AG20443 (cell line): ENCODE results near the gene ARL13B.
"Not testable (repeated sequence)": the region's sequence is repeated elsewhere in the genome, so short reads cannot be mapped to it uniquely, and the experiment has no call there.

Experiments used
- DNase-seq: peaks from one replicate; pipeline ENCODE4 v3.0.0; 2012; ENCODE audit warnings: low spot score, mixed read lengths

Gene ARL13B

GRCh38 chr3:94062513-94063404 is 82.8 kb downstream of the ARL13B start, which contains the start of the genes DHFR2 and NSUN3:
Gene DHFR2 (minus strand): TSS chr3:94062916. CDS start chr3:94061511, 1,405 bp downstream.
Gene NSUN3 (plus strand): TSS chr3:94063061. CDS start chr3:94063127, 66 bp downstream.
- peak; percentile 91 for DNase-seq

GRCh38 chr3:94063496-94064119 is 83.7 kb downstream of the ARL13B start:
- no peak for DNase-seq

- no peak for DNase-seq
These were observed 84.4 kb downstream of the ARL13B start for GRCh38 chr3:94064243-94064860.

DNA sequence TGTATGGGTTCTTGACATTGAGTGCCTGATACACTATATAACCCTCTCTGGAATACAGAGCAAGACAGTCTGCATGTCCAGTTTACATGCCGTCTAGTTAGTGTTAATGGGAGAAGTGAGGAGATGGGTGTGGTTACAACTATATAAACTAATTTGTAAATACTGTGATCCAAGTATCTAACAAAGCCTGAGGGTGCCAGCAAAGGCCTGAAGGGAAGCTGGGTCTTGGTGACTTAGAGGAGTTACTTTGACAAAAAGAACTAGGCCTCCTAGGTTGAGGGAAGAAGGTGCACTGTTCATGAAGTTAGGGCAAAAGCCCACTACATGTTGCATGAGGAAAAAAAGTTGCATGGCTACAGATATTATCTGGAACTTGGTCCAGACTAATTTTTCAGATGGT is 85.2 kb downstream of the ARL13B start:
- no peak for DNase-seq

- no peak for DNase-seq
These were observed 86.0 kb downstream of the ARL13B start for GRCh38 chr3:94065819-94066480.

DNA sequence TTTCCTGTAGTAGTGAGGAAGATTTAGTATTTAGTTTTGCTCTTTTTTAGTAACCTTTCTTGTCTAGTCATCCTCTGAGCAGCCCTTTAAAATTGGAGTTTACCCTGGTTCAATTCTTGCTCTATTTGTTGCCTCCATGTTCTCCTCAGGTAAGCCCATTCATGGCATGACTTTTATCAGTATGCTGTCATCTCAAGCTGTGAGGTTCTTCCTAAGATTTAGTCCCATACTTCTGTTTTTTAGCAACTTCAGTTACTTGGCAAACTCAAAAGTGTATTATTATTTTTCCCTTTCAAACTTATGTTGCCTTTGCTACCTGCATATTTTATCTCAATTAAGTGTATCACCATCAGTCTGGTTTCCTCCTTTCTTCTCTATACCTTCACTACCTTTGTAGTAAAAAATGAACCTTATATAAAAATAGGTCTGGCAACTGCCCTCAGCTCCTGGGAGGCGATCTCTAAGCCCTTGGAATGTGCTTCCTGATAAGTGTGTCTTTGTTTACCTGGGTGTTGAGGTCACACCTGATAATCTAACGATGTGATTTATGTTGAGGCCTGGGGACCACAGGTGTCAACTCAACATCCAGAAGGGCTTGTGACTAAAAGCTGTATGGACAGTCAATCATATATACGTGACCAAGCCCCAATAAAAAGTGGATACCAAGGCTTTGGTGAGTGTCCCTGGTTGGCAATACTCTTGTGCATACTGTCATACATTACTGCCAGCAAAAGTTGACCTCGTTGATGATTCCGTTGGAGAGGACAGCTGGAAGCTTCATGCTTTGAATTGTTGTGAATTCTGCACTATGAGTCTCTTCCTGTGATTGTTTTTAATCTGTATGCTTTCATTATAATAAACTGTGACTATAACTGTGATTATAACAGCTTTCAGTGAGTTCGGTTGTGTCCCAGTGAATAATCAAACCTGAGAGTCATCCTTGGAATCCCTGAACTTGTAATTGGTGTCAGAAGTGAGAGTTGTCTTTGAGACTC is 86.8 kb downstream of the ARL13B start:
- no peak for DNase-seq

DNA sequence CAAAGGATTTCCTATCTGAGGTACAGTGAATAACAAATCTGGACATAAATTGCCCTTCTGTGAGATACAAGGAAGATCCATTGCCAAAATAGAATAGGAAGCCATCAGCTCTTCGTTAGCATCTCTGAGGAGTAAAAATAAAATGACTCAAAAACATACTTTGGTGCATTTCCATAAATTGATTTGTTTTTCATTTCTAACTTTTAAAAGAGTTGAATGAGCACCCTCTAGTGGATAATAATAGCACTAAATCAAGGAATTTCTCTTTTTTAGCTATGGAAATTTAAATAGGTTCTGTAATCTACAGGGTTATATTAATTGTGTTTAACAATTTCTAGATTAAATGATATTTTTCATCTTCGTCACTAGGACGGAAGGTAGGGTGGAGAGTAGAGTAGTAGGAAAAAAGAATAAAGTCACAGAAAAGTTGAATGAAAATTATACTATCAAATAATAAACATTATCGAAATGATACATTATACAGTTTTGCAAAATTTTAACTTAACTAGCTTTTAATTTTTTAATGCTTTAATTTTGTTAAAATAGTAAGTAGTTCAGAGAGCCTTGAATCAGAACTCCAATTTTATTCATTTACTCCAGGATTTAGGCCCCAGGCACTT is 89.3 kb downstream of the ARL13B start:
- DNase-seq = peak; percentile 18

- no peak for DNase-seq
These were observed 90.5 kb downstream of the ARL13B start for GRCh38 chr3:94070341-94070911.

GRCh38 chr3:94071713-94072284 is 91.8 kb downstream of the ARL13B start:
- no peak for DNase-seq

GRCh38 chr3:94076055-94076454 is 96.1 kb downstream of the ARL13B start:
- no peak for DNase-seq

DNA sequence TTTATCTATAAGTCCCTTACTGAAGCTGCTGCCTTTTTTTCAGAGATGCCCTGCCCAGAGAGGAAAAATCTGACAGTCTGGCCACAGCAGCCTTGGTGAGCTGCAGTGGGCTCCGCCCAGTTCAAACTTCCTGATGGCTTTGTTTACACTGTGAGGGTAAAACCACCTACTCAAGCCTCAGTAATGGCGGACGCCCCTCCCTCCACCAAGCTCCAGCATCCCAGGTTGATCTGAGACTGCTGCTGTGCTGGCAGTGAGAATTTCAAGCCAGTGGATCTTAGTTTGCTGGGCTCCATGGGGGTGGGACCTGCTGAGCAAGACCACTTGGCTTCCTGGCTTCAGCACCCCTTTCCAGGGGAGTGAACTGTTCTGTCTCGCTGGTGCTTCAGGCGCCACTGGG is 100.6 kb downstream of the ARL13B start:
- DNase-seq = not testable (repeated sequence)

DNA sequence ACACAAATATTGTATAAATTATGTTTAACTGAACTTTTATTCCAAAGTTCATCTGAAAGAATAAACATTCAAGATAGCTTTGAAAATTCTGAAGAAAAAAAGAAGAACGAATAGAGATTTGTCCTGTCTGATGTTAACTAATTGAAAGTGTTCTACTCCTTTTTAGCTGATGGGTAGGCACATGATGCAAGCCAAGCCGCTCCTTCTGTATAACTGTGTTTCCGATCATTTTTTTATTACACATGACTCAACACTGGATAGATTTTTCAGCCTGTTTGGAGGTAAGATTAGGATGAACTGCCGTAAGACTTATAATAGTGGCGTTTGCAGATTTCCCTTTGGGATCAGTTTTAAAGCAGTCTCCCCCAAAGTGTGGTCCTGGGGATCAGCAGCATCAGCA is 101.9 kb downstream of the ARL13B start:
- no peak for DNase-seq

DNA sequence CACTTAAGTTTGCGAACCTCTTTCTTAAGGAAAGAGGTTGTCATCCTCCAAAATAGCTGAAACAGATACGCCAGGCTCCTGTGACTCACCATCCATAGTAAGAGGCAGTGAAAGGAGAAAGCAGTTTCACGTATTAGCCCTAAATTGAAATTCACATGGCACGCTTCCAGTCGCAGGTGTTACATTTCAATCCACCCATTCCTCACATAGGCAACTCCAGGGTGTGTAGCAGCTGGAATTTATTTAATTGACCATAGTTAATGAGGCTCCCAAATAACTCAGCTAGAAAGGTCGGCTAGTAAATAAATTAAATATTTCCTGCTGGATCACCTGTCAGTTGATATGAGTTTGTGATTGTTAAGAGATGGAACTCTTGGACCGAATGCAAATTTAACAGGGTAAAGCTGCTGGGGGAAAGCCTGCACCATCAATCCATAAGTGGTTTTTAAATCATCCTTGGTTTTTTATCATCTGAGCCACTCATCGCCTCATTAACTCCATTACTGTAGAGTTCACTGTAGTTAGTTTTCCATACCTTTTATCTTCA is 102.5 kb downstream of the ARL13B start:
- DNase-seq = no peak

DNA sequence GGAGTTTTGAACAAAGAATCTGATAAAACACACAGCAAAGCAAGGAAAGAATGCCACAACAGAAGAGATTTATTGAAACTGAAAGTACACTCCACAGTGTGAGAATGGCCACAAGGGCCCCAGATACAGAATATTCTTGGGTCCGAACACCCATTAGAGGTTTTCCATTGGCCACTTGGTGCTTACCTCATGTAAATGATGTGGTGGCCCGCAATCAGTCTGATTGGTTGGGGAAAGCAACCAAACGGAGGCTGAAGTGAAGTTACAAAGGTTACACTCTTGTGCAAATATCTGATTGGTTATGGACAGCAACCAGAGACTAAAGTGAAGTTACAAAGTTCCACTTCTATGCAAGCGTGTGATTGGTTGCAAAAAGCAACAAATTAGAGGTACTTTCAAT is 103.3 kb downstream of the ARL13B start:
- DNase-seq = no peak

DNA sequence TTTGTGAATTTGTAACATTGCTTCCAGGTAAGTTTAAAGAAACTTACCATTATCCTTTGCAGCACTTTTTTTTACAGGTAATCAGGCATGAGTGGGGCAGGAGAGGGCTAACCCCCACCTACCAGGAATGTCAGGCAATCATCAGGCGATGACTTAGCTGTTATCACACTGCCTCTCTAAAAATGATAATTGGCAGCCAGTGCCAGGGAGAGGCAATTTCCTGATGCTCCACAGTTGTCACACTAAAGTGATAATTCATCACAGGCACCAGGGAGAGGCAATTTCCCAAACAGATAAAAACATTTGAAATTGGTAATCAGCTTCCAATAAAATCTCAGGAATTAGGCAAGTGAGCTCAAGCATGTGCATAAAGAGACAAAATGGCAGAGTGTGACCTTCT is 109.2 kb downstream of the ARL13B start:
- DNase-seq = no peak

DNA sequence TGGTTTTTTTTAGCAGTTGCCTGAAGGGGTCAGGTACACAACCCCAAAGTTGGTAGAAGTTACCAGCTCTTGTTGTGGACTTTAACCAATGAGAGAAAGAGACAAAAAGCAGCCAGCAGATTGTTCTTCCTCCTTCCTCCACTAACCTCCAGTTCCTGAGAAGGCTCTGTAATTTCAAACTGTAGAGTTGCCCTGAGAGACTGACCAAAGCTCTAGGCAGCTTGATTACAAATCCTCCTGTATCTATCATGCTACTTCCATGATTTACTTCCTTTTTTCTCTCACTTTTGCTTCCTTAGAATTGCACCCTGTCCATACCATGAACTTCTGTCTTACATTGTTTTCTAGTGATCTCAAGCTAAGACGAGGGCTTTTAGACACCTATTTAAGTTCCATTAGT is 112.1 kb downstream of the ARL13B start:
- DNase-seq = no peak

DNA sequence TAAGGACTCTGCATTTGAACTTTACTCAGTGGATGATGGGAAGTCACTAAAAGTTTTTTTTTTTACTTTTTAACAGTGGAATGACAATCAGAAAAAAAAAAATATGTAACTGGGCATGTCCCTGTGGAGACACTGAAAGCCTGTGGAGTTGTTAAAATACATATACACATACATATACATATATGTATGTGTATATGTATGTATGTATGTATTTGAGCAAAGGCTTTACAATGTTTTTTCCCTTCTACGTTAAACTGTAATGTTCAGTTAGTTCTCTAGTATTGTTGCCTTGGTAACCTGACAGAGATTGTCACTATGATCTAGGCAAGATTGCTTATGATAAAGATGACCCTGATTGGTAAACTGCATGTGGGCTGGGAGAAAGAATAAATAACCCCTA is 113.2 kb downstream of the ARL13B start:
- DNase-seq = no peak

DNA sequence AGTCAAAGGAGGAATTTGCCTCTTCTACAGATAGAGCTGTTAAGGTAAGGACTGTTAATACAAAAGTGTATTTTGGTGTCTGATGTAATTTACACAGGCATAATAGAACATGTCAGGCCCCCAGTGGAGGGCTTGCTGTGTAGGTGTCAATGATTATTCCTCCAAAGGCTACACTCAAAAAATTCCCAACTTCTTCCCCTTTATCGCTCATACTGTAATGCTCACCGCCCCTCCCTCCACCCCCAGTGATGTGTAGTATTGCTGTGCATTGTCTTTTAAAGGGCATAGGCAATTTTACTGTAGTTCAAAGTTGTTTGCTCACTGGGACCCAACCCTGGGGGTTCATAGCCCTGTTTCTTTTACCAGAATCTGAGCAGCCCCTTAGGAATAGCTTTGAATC is 115.2 kb downstream of the ARL13B start:
- DNase-seq = no peak

GRCh38 chr3:94098452-94098851 is 118.5 kb downstream of the ARL13B start:
- no peak for DNase-seq

DNA sequence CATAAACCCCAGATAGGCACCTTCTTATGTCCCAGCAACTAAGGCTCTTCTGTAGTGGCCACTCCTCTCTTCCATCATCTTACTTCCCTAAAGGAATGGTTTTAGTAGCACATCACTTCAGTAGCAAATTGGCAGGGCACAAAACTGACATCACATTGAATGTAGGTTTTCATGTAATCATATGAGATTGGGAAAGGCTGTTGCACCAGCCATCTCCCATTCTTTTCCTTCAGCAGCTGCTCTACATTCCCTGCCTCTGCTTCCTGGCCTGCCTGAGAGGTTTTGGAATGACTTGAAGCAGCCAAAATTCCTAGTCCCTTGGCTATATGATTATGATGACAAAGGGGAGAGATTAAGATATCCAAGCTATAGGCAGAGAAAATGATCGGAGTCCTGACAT is 119.4 kb downstream of the ARL13B start:
- DNase-seq = no peak
